Activated CD8-positive, alpha-beta memory T cell treated with anti-CD3 and anti-CD28 coated beads for 36 hours (primary cell): ENCODE data around the gene TNIK. TPM values are rescaled to one million over a fixed set of nuclear protein-coding genes. Genes with fewer than 3 reads are reported as not detected.
"Not testable (repeated sequence)": the region's sequence is repeated elsewhere in the genome, so short reads cannot be mapped to it uniquely, and the experiment has no call there.

Experiments used
- CTCF ChIA-PET: fragments of 350-600 bp; sonication (Branson Sonifier 250); formaldehyde crosslinking; loops from one replicate; lab custom pipeline; 2021; ENCODE audit warnings: antibody characterized with exemption; lab: Charles Lee
- POLR2A ChIA-PET: fragments of 350-600 bp; sonication (Branson Sonifier 250); formaldehyde crosslinking; loops from one replicate; lab custom pipeline; 2021; ENCODE audit warnings: antibody characterized with exemption; lab: Charles Lee
- total RNA-seq, 2 experiments: library from RNA; stranded (reverse); gene quantifications; one replicate each; pipeline ENCODE4 v1.2.3, GENCODE V29; 2021

TNIK gene
- total RNA-seq, 2 experiments from 2014 or later, result 15.4 to 17.8 TPM

DNA sequence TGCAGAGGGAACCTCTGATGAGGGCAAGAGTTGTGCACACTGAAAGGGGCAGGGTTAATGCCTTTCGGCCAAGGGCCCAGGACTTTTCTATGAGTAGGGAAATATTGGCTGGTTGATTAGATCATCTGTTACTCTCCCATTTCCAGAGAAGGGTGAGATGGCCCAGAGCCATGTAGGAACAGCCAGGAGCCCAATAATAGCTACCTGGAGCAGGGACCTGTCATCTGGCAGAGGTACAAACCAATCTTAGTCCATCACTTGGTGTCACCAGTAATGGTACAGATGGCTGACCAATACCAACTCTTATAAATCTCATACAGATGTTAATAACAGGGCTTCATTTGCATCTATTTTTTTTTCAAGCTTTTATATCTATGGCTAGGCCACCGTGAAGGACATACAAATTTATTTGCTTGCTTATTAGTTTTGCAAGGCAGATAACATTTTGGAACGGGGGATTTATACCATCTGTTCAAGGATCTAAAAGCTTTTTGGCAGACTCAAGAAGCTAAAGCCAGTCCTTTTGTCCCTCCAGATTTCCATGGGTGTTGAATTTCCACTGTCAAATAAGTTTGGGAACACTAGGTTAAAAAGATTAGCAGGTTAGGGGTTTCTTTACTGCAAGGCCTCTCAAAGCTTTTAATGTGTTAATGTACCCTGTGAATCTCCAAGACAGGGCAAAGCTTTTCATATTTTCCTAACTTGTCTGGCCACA lies 79.3 kb downstream of the TNIK start:
- POLR2A ChIA-PET, result no interaction called here

GRCh38 chr3:171379961-171380483 lies 80.2 kb downstream of the TNIK start:
- CTCF ChIA-PET, result no interaction called here
- POLR2A ChIA-PET, result no interaction called here

More for the DNA sequence above, 79.3 kb downstream of the TNIK start:
- CTCF ChIA-PET, result interaction anchor here (0.5 kb wide), 1 partner anchor 390 kb away, joined by 6 read pairs; no protein-coding TSS in a partner anchor

DNA sequence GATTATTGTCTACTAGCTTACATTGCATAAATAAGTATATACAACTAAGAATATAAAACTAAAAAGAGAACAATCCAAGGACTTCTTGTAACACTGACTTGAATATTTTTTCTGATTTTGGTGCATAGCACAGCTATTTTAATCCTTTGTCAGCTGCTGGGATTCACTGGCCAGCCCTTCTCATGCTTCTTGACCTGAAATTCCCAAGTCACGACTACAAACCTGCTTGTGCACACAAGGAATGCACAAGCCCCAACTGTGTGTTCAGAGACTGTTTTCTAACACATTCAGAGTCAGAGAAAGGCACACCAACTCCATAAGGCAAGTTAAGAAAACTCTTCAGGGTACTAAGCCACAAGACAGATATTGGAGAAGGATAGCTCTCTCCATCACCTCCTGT lies 80.9 kb downstream of the TNIK start:
- ChIA-PET POLR2A (no interaction called here), CTCF (no interaction called here)

DNA sequence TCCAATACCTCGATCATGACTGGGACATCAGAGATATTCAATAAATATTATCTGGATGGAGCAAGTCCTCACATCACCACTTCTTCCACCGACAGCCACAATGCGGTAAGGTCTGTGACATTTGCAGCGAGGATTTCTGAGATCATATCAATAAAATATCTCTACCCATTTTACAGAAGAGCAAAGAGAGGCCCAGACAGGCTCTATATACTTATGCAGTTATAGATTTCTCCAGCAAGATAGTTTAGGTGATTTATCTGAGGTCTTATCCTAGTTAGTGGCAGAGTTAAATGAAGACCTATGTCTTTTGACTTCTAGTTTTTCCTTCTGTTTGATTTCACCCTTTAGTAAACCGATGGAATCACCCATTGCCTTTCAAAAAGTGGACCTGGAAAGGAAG lies 81.6 kb downstream of the TNIK start:
- CTCF ChIA-PET, result no interaction called here
- POLR2A ChIA-PET, result no interaction called here

- ChIA-PET CTCF (no interaction called here), POLR2A (no interaction called here)
Measured at GRCh38 chr3:171377859-171378258, 82.3 kb downstream of the TNIK start.

GRCh38 chr3:171376596-171376947 lies 83.6 kb downstream of the TNIK start:
- CTCF ChIA-PET, result no interaction called here
- POLR2A ChIA-PET, result no interaction called here

DNA sequence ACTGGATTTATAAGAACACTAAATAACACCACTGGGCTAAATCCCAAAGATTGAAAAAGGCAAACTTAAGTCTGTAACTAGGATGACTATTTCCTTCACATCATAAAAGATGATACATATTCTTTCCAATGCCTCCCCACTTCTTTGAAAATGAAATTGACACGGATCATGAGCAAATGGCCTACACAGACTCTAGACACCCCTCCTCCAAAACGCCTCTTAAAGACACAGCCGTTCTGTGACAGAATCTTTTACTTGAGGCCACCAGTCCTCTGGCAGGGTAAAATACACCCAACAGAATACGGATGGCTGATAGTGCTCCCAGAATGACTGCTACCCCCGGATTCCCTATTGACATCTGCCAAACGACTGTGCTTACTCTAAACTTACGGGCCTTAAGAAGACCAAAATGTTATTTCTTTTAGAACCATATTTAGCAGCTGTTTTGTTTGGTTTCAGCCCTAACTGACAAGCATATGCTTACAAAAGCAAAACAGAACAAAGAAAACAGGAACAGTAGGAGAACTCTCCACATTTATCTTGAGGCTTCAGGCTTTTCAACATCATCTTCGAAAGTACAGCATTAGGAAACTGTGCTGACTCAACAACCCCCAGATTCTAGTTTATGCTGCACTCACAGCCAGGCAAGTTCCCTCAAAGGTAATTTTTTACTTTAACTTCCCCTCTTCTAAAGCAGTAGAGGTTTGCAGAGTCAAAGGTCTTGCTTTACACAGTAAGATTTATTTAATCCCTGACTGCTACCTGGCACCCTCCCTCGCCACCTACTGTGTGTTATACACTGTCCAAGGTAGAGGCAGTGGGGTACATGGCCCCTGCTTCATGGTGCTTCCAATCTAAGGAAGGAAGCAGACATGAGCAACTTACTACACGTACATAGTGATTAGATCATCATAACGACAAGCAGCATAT lies 84.3 kb downstream of the TNIK start:
- POLR2A ChIA-PET, result no interaction called here
- CTCF ChIA-PET, result no interaction called here

DNA sequence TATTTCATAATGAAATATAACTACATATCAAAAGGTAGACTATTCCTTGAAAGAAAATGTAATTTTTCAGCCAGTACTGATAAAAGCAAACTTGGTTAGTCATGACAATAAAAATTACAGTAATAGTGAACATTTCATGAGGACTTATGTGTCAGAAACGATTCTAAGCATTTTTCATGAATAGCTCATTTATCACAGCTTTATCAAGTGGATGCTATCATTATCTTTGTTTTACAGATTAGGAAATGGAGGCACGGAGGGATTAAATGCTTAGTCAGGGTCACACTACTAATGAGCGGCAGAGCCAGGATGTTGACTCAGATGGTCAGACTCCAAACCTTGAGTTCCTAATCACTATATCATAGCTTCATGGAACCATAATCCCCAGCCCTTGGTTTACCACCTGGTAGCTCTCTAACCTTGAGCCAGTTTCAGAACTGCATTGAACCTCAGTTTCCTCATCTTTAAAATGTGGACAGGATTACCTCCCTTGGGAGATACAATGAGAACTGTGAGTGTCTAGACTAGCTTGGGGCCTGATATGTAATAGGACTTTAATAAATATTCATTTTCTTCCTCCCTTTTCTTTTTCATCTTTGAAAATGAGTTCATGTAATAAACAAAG lies 85.4 kb downstream of the TNIK start:
- POLR2A ChIA-PET, result no interaction called here
- CTCF ChIA-PET, result interaction anchor here (0.6 kb wide), 1 partner anchor 18 kb away, joined by 4 read pairs; no protein-coding TSS in a partner anchor

- CTCF ChIA-PET, result interaction anchor here (0.6 kb wide), 1 partner anchor 19 kb away, joined by 4 read pairs; no protein-coding TSS in a partner anchor
- POLR2A ChIA-PET, result interaction anchor here (0.6 kb wide), 1 partner anchor 227 kb away, joined by 3 read pairs; no protein-coding TSS in a partner anchor
Measured at GRCh38 chr3:171374260-171374659, 85.9 kb downstream of the TNIK start.

DNA sequence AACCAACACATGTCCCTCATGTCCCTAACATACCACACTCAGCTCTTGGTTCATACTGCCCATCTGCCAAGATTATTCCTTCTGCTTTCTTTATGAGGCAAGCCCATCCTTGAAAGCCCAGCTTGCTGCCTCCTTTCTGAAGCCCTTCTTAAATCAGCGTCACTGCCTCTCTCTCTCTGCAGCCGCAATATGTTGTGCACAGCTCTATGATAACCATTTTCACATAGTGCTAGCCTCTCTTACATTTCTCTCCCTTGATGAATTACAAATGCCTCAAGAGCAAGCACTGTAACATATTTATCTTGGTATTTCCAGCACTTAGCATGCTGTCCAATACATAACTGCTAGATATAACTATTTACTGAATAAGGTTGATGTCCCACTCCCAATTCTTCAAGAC lies 86.5 kb downstream of the TNIK start:
- ChIA-PET POLR2A (interaction anchor here (0.6 kb wide), 1 partner anchor 227 kb away, joined by 3 read pairs; no protein-coding TSS in a partner anchor), CTCF (no interaction called here)

DNA sequence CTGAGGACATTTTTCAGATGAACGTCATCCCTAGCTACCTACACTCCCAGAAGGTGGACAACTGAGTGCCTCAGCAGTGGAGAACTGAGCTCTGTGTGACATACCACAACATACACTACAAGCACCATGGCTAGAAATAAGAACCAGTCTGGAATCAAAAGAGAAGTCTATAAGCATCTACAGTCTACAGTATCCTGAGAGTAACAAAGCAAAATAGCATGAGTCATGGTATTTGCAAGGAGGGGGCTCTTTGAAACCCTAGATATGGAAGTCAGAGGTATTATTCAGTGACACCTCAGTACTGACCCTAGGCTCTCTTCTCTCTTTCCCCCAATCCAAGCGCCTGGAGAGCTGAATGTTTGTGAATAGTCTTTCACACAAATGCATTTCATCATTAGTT lies 87.5 kb downstream of the TNIK start:
- POLR2A ChIA-PET, result no interaction called here
- CTCF ChIA-PET, result no interaction called here

DNA sequence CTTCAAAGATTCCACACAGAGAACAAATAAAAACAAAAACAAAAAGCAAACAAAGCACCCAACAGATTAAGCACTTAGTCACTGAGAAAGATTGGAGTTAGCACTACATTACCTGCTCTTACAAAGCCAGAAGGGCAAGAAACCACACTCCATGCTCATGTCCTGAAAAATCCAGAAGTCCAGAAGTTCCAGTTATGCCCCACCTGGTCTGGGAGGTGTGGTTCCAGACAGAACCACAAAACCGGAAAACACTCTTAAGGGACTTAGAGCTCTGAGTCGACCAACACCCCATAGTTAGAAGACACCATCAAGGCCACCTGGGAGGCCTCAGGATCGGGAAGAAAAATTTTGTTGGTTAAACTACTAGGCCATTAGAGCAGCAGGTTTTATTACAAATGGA lies 88.9 kb downstream of the TNIK start:
- POLR2A ChIA-PET, result interaction anchor here (0.6 kb wide), 1 partner anchor 80 kb away, joined by 3 read pairs; no protein-coding TSS in a partner anchor

DNA sequence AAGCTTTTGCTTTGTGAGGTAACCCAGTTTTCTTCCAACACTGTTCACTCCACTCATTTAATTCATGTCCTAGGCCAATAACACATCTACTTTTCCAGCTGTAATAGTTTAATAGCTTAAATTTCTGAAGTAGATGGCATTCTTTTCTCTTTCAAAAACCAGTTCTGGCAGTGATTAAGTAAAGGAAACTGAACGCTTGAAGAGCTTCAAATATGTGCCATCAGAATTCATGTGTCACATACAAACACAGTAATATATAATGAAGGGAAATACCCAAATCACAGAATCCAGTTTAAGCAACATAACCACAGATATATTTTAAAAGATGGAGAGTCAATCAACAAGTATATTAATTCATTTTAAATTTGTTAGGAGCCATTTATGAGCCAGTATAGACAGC lies 91.0 kb downstream of the TNIK start:
- ChIA-PET CTCF (no interaction called here), POLR2A (no interaction called here)

More for the DNA sequence above, 88.9 kb downstream of the TNIK start:
- CTCF ChIA-PET, result no interaction called here

- CTCF ChIA-PET, result interaction anchor here (1.9 kb wide), 1 partner anchor 8 kb away, joined by 4 read pairs; no protein-coding TSS in a partner anchor
- POLR2A ChIA-PET, result not testable (repeated sequence)
Measured at GRCh38 chr3:171366738-171367137, 93.5 kb downstream of the TNIK start.

DNA sequence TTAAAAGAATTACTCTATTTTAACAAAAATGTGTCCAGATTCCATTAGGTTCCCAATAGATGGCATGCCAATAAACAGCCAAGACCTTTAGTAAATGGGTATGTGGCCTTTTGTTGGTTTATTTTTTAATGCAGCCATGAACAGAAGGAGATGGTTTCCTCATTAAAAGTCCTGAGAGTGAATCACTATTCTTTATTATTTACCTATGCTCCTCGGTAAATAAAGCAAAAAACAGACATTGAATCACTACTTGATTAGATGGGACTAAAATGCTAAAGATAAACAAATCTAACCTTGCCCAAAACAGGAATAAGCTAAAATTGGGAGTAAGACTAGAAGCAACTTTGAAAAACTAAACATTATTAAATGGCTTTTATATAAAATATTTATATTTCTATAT lies 94.2 kb downstream of the TNIK start:
- ChIA-PET CTCF (no interaction called here), POLR2A (no interaction called here)

DNA sequence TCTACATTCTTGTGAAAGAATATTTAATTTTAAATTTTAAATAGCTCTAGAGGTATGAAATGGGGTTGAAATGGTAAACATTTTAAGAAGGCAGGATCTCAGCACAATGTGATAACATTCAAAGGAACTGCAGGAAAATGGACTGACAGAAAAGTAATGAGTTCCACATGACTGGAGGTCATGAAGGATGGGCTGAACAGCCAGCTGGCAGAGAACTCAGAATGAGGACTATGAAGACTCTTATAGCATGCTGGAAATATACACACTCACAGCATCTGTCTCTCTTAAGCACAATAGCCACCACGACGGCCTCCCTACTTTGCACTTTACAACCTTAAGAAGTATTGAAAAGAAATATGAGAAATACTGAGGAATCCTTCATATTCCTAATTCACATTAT lies 94.7 kb downstream of the TNIK start:
- ChIA-PET CTCF (no interaction called here), POLR2A (no interaction called here)

DNA sequence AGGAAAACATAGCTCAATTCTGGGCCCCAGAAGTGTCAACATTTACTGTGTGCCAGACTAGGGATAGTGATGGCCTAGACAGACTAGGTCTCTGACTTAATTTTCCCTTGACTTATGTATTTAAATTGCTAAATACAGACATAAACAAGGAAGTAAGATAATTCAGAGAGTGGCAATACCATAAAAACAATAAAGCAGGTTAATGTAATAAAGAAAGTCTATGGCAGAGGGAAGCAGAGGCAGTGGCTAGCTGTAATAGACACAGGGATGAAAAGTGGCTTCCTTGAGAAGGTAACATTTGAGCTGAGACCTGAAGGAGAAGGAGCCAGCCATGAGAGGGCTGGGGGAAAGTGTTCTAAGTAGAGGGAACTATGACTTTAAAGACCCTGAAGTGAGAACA lies 95.7 kb downstream of the TNIK start:
- CTCF ChIA-PET, result no interaction called here

DNA sequence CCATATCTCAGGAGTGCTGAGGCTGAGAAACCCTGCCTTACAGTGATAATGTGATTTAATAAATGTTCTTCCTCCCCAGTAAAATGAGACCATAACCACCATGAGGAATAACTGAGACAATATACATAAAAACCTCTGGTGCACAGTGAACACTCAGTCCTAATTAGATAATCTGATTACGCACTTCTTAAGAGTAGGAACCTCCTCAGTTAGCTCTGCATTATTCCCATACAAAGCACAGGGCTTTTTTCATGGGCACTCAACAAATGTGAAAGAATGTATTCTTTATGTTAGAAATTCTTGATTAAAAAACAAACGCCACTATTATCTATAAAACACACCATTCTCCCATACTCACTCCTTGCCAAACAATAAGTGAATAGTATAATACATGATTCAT lies 97.0 kb downstream of the TNIK start:
- CTCF ChIA-PET, result no interaction called here

More for the DNA sequence above, 95.7 kb downstream of the TNIK start:
- POLR2A ChIA-PET, result no interaction called here

GRCh38 chr3:171362575-171362974 lies 97.6 kb downstream of the TNIK start:
- CTCF ChIA-PET, result no interaction called here
- POLR2A ChIA-PET, result no interaction called here

More for the DNA sequence above, 97.0 kb downstream of the TNIK start:
- POLR2A ChIA-PET, result no interaction called here

GRCh38 chr3:171358881-171359198 lies 101.4 kb downstream of the TNIK start:
- CTCF ChIA-PET, result interaction anchor here (1.4 kb wide), 1 partner anchor 9 kb away, joined by 4 read pairs; no protein-coding TSS in a partner anchor

More at GRCh38 chr3:171358881-171359198, 101.4 kb downstream of the TNIK start:
- POLR2A ChIA-PET, result no interaction called here
